Panc1 (cell line): Measurements from ENCODE around the gene BAD.

ENCODE experiments used
- POLR2AphosphoS5 ChIP-seq: IDR thresholded peaks from 2 replicates; pipeline ENCODE4 v1.6.1; 2012; ENCODE audit warnings: mild to moderate bottlenecking, low read depth, low read length, moderate library complexity
- REST ChIP-seq, 2 experiments: IDR thresholded peaks; 2 replicates each; pipeline ENCODE4 v1.6.1; 2011 to 2012; ENCODE audit warnings: low read depth in 2 of 2, control low read depth in 1 of 2, low read length in 1 of 2, mild to moderate bottlenecking in 1 of 2, moderate library complexity in 1 of 2; ENCODE audit not compliant: insufficient read depth in 1 of 2
- TCF7L2 ChIP-seq: IDR thresholded peaks from 2 replicates; pipeline ENCODE4 v1.6.1; 2011; ENCODE audit warnings: mild to moderate bottlenecking, low read depth, low read length, inconsistent platforms
- TF ChIP-seq, protein P1 (sequence below): fragments of 450-650 bp; IDR thresholded peaks from 2 replicates; pipeline ENCODE4 v1.5.1; 2017; ENCODE audit warnings: mild to moderate bottlenecking

- TF ChIP-seq, protein P1, sequence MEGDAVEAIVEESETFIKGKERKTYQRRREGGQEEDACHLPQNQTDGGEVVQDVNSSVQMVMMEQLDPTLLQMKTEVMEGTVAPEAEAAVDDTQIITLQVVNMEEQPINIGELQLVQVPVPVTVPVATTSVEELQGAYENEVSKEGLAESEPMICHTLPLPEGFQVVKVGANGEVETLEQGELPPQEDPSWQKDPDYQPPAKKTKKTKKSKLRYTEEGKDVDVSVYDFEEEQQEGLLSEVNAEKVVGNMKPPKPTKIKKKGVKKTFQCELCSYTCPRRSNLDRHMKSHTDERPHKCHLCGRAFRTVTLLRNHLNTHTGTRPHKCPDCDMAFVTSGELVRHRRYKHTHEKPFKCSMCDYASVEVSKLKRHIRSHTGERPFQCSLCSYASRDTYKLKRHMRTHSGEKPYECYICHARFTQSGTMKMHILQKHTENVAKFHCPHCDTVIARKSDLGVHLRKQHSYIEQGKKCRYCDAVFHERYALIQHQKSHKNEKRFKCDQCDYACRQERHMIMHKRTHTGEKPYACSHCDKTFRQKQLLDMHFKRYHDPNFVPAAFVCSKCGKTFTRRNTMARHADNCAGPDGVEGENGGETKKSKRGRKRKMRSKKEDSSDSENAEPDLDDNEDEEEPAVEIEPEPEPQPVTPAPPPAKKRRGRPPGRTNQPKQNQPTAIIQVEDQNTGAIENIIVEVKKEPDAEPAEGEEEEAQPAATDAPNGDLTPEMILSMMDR, result no peak
- no peak for TF ChIP-seq REST (IDR thresholded peaks at IDR 0.05; ENCODE audit: insufficient read depth in 1 of 2, low read depth in 2 of 2, low read length in 1 of 2)
- TF ChIP-seq POLR2AphosphoS5, result no peak
- TF ChIP-seq TCF7L2, result no peak
Observed at GRCh38 chr11:64249038-64249437, 35.4 kb downstream of the BAD start.
